ENCODE data around the gene MORN2.

DNA sequence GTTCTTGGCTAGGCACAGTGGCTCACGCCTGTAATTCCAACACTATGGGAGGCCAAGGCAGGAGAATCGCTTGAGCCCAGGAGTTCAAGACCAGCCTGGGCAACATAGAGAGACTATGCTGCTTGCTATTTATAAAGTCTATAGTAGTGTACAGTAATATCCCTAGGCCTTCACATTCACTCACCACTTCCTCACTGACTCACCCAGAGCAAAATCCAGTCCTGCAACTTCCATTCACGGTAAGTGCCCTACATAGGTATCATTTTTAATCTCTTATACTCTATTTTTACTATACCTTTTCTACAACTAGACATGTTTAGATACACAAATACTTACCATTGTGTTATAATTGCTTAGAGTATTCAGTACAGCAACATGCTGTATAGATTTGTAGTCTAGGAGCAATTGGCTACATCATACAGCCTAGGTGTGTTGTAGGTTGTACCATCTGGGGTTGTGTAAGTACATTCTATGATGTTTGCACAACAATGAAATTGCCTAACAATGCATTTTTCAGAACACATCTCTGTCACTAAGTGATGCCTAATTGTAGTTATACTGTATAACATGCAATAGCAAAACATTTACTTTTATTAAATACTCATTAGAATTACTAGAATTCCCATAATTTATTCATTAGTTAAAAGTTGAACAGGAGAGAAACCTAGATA lies 8.9 kb upstream of the MORN2 start:
- TF ChIP-seq, protein P1, sequence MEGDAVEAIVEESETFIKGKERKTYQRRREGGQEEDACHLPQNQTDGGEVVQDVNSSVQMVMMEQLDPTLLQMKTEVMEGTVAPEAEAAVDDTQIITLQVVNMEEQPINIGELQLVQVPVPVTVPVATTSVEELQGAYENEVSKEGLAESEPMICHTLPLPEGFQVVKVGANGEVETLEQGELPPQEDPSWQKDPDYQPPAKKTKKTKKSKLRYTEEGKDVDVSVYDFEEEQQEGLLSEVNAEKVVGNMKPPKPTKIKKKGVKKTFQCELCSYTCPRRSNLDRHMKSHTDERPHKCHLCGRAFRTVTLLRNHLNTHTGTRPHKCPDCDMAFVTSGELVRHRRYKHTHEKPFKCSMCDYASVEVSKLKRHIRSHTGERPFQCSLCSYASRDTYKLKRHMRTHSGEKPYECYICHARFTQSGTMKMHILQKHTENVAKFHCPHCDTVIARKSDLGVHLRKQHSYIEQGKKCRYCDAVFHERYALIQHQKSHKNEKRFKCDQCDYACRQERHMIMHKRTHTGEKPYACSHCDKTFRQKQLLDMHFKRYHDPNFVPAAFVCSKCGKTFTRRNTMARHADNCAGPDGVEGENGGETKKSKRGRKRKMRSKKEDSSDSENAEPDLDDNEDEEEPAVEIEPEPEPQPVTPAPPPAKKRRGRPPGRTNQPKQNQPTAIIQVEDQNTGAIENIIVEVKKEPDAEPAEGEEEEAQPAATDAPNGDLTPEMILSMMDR (IDR thresholded peaks at IDR 0.05; ENCODE audit: poor library complexity, severe bottlenecking), result no peak
- TF ChIP-seq EZH2 (IDR thresholded peaks at IDR 0.05; ENCODE audit: borderline replicate concordance, insufficient read depth, low read length, poor library complexity, severe bottlenecking), result no peak
- TF ChIP-seq POLR2AphosphoS5 (IDR thresholded peaks at IDR 0.05), result no peak
- TF ChIP-seq MXI1 (conservative IDR thresholded peaks at IDR 0.05; ENCODE audit: poor library complexity, severe bottlenecking), result no peak
- no peak for TF ChIP-seq SMC3 (conservative IDR thresholded peaks at IDR 0.05; ENCODE audit: poor library complexity)
